A549 (cell line): ENCODE measurements around the gene IL17RA.

Source experiments
- CTCF ChIP-seq: fragments of >200 bp; sonication (Bioruptor Twin); formaldehyde crosslinking; IDR thresholded peaks from 3 replicates; pipeline ENCODE4 v1.5.1; 2016
- GATA3 ChIP-seq: IDR thresholded peaks from 2 replicates; pipeline ENCODE4 v1.6.1; 2012; ENCODE audit warnings: borderline replicate concordance
- KDM1A ChIP-seq: fragments of 200-600 bp; sonication (generic); IDR thresholded peaks from 2 replicates; pipeline ENCODE4 v1.6.1; 2016; ENCODE audit warnings: low read depth, mild to moderate bottlenecking
- MAFK ChIP-seq: fragments of 450-650 bp; IDR thresholded peaks from 2 replicates; pipeline ENCODE4 v1.6.1; 2014; ENCODE audit not compliant: partially characterized antibody
- MAZ ChIP-seq: fragments of 150-350 bp; IDR thresholded peaks from 2 replicates; pipeline ENCODE4 v1.6.1; 2014; ENCODE audit warnings: antibody characterized with exemption, low read depth, low read length, borderline replicate concordance
- NR3C1 ChIP-seq: fragments of >200 bp; sonication (Bioruptor Twin); formaldehyde crosslinking; IDR thresholded peaks from 3 replicates; pipeline ENCODE4 v1.6.1; 2017
- POLR2A ChIP-seq: IDR thresholded peaks from 2 replicates; pipeline ENCODE4 v1.6.1; 2012; ENCODE audit warnings: mild to moderate bottlenecking, low read length
- RAD21 ChIP-seq, 2 experiments: fragments of >200 bp in 1 of 2; sonication (Bioruptor Twin) in 1 of 2; formaldehyde crosslinking in 1 of 2; IDR thresholded peaks in 1 of 2; conservative IDR thresholded peaks in 1 of 2; 2 replicates in 1 of 2; 3 replicates in 1 of 2; pipeline ENCODE4 v1.6.1; 2012 to 2018; ENCODE audit warnings: inconsistent platforms in 1 of 2

DNA sequence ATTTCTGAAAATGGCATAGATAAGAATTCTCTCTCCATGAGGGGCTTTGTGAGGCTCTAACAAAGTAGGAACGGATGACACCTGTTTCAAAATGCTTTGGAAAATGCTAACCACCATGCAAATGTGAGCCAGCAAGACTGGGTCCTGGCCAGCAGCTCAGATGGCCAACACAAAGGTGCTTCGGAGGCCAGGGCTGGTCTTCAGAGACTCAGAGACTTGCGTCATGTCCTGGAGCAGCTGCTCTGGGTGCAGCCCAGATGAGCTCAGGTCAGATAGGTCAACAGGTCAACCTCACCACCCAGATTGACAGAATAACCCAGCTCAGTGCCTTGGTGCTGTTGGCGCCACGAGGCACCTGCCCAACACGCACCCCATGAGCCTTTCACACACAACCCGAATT is 48.3 kb downstream of the IL17RA start:
- no peak for TF ChIP-seq CTCF
- TF ChIP-seq KDM1A, result no peak
- no peak for TF ChIP-seq POLR2A
- no peak for TF ChIP-seq NR3C1
- TF ChIP-seq RAD21 (conservative IDR thresholded peaks at IDR 0.05 in 1 of 2, IDR thresholded peaks at IDR 0.05 in 1 of 2), result no peak
- no peak for TF ChIP-seq GATA3
- no peak for TF ChIP-seq MAZ
- TF ChIP-seq MAFK, result no peak
